Hair follicular keratinocyte (primary cell): ENCODE data around the gene H2BK1. TPM values are rescaled to one million over a fixed set of nuclear protein-coding genes. Genes with fewer than 3 reads are reported as not detected.

Experiments
- total RNA-seq: library from RNA; depleted of rRNA; stranded (reverse); fragments of >200 nt; gene quantifications from 2 replicates; pipeline ENCODE4 v1.2.3, GENCODE V29; 2015

Gene H2BK1
- not detected in 2 replicates for total RNA-seq

DNA sequence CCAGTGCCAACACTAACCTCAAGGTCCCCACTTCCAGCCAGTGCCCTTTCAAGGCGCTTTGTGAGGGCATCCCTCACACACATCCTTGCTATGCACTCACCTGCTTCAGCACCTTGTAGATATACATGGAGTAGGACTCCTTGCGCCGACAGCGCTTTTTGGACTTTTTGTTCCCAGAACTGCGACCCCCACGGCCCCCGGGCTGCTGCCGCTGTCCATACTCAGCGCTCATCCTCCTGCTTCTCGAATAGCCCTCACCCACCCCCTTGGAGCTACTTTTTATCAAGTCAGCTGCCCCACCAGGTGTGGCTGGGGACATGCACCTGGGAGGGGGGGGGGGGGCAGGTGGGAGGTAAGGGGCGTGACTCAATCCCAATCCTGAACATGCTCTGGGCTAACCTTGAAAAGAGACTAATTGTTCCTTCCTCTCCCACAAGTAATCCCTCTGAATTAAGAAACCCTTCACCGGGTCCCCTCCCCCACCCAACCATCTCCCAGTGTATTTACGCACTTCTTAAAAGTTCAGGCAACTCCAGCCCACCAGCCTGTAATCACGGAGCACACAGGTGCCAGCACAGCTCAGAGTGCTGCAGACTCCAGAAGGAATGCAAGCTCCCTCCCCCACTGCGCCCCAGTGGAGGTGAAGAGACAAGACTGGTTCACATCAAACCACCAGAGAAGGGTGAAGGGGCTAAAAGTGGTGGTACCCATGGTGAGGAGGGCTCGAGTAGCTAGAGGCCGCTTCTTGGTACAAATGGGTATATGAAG lies at the start of gene H2BK1:
Gene H2BK1 (minus strand): TSS at position 402 of the 768 bp plus-strand sequence. CDS start 170 bp downstream, at position 232.

DNA sequence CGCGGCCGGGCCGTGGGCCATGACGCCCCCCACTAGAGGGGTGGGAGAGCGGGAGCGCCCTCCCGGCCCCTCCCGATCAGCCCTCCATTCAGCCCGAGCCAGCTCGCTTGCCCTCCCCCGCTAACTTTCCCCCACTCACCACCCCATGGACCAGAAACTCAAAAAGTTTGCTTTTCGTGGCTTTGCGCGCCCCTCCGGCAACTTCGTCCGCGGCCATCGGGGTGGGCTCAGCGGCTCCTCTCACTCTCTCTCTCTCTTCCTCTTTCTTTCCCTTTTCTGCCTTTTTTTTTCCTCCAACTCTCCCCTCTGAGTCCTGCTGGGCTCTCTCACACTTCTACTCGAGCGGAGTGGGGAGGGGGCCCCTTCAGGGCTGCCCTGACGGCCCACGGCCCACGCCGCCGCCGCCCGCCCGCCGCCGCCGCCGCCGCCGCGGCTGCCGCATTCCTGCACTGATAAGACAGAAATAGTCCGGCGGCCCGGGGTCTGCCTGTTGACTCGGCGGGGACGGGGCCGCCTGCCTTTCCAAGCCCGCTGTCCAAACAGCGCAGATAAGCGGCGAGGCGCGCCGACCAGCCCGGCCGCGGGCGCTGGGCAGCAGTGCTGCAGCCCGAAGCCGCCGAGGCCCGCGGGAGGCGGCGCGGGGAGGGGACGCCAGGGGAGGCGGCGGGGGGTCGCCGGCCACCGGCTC lies 38.2 kb upstream of the H2BK1 start, which contains the start of gene SMARCD3:
Gene SMARCD3 (minus strand): TSS at position 349 of the 688 bp plus-strand sequence. CDS start 132 bp downstream, at position 217.

DNA sequence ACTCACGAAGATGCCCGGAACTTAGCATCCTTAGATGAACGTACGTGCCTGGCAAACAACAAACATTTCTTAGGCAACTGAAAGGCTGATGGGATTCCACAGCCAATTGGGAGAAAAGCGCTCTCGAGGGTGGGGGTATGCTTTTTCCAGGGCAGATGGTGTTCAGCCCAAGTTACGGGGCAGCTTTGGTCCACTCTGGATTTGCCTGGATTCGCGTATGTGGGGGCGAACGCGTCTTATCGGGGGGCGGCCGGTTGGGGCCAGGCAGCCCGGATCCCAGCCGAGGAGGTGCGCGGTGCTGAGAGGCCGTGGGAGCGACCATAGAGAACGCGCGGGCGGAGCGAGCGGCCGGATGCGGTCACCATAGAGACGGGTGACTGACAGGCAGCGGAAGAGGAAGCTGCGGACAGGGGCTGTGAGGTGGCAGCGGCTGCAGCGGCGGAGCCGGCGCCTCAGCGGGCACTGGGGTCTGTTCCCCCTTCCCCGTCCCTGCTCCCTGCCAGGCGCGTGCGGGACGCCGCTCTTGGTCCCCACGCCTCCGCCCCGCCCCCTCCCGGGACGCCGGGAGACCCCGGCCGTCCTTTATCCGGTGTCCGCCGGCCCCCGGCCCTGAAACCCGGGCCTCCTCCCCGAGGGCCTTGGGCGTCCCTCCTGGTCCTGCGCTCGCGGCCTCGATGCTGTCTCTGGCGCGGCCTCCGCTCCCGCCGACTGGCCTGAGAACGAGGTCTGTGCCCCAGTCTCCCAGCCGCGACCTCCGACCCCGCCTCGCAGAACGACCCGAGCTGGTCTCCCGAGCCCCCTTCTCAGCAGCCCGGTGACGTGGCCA lies 22.0 kb upstream of the H2BK1 start, which contains the start of gene CHPF2:
Gene CHPF2 (plus strand): TSS at position 393 of the 826 bp plus-strand sequence. CDS start 1,529 bp downstream, outside the sequence.

DNA sequence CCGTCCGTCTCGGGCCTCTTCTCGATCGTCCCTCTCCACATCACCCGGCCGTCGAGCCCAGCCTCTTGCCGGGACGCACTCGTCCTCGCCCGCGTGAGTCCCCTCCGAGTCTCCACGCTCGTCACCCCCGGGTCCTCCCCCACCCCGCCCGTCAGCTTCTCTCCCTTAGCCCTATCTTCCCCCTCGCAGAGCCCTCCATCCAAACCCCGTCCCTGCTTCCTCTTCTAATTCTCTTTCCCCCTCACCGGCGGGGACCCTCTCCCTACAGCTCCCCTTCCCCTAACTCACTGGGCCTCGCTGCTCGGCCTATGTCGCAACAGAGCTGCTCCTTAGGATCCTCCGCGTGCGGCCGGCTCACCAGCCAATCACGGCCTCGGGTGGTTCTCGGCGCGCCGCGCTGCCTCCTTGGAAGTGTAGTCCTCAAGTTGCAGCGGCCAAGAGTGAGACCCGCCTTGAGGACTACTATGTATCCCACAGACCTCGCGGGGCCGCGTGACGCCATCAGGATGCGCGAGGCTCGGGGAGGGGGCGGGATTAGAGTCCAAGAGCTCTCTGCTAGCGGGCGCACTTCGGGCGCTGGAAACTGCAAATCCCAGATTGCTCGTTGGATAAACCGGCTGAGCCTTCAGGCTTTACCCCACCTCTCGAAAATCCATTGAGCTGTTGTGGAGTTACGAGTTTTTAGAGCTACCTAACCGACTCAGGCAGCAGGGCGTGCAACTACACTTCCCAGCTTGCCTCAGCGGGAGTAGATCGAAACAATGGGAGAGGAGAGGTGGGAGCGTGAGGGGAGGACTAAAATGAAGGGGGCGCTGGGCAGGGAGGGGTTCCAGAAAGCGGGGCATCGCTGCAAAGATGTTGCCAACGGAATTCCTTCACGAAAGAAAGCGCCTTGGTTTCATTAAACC lies 16.8 kb upstream of the H2BK1 start, which contains the start of gene ABCF2:
Gene ABCF2 (minus strand): TSS at position 331 of the 908 bp plus-strand sequence. CDS start 747 bp downstream, outside the sequence.

DNA sequence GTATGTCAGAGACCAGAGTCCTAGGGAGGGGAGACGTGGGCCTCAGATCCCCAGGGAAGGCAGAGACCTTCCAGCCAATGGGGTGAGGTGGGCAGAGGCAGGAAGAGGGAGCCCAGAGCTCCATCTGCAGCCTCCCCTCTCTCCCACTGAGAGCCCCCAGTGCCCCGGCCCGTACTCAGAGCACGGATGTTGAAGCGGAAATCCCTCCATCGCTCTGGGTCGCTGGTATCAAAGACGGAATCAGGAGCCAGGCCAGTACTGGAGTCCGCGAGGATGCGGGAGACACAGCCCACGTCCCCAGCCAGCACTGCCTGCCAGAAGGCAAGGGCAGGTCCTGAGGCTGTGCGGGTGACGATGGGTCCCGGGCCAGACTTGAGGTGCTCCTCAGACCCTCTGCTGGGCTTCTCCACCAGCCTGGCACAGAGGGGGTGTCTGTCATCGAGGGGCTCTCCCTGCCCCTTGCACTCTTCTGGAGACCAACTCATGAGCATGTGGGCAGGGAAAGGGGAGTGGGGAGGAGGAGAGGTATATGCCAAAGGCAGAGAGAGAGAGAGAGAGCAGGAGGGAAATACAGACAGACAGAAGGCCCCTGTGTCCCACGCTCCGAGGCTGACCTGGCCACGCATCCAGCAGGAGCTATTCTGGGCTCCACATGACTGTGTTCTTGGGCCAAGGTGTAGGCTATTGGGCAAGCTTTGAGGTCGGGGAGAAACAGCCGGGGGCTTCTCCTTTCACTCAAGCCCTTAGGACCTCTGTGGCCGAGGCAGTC lies 23.5 kb downstream of the H2BK1 start, which contains the start of gene ASB10:
Gene ASB10 (minus strand): TSS at position 611 of the 769 bp plus-strand sequence. CDS start 120 bp downstream, at position 491.

DNA sequence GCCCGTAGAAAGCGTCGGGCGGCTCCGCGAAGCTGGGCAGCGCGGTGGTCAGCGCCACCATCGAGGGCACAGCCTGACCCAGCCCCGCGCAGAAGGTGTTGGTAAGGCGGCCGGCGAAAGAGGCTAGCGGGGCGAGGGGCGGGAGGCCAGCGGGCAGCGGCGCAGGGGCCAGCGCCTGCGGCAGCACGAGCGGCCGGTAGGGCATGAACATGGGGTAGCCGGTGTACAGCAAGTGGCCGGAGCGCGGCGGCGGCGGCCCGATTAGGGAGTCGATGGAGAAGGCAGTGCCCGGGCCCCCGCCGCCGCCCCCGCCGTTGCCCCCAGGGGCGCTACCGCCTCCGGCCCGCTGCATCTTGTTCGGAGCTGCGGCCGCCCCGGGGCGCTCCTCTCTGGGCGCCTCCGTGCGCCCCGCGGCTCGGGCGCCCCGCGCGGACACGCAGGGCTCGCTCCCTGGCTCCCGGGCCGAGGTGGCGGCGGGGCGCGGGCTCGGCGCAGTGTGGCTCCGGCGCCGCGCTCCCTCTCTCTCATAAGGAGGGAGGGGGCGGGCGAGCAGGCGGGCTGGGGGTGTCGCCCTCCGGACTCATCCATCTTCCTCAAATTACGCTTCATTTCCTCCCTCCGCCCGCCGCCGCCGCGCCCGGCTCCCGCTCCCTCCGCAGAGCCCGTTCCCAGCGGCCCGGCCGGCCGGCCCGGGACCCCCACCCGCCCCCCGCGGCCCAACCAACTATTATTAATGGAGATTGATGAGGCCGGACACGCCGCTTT lies 42.9 kb downstream of the H2BK1 start, which contains the start of gene GBX1:
Gene GBX1 (minus strand): TSS at position 498 of the 765 bp plus-strand sequence. CDS start 146 bp downstream, at position 352.

Other genes starting within 250 kb of the H2BK1 start
- gene KCNH2, start 232.2 kb downstream of the H2BK1 start, total RNA-seq, result not detected in 2 replicates
- gene NOS3, start 219.5 kb downstream of the H2BK1 start, total RNA-seq, result 1.8 and 3.7 TPM in 2 replicates
- 0.04 and 0.08 TPM in 2 replicates for gene ATG9B, start 186.0 kb downstream of the H2BK1 start, total RNA-seq
- gene ABCB8, start 182.0 kb downstream of the H2BK1 start, total RNA-seq, result 53.4 and 60.7 TPM in 2 replicates
- gene ASIC3, start 162.0 kb downstream of the H2BK1 start, total RNA-seq, result 1.8 TPM in 1 of 2 replicates, not detected in the other
- gene CDK5, start 152.6 kb downstream of the H2BK1 start, total RNA-seq, result 10.3 and 12.2 TPM in 2 replicates
- 31.7 and 54.8 TPM in 2 replicates for gene SLC4A2, start 150.9 kb downstream of the H2BK1 start, total RNA-seq
- gene FASTK, start 129.7 kb downstream of the H2BK1 start, total RNA-seq, result 55.7 and 59.6 TPM in 2 replicates
- gene TMUB1, start 127.0 kb downstream of the H2BK1 start, total RNA-seq, result 61.8 and 62.5 TPM in 2 replicates
- gene AGAP3, start 124.0 kb downstream of the H2BK1 start, total RNA-seq, result 64.6 and 79.7 TPM in 2 replicates
- not detected in 2 replicates for gene GBX1, start 42.8 kb downstream of the H2BK1 start, total RNA-seq
- not detected in 2 replicates for gene ASB10, start 23.2 kb downstream of the H2BK1 start, total RNA-seq
- 44.9 and 69.0 TPM in 2 replicates for gene ABCF2, start 16.7 kb upstream of the H2BK1 start, total RNA-seq
- gene CHPF2, start 22.0 kb upstream of the H2BK1 start, total RNA-seq, result 34.4 and 41.7 TPM in 2 replicates
- 7.8 and 8.8 TPM in 2 replicates for gene SMARCD3, start 38.2 kb upstream of the H2BK1 start, total RNA-seq
- 26.8 and 26.9 TPM in 2 replicates for gene NUB1, start 131.3 kb upstream of the H2BK1 start, total RNA-seq
- gene WDR86, start 199.6 kb upstream of the H2BK1 start, total RNA-seq, result 0.08 TPM in 2 replicates
- gene CRYGN, start 229.7 kb upstream of the H2BK1 start, total RNA-seq, result not detected in 2 replicates